ENCODE data around the gene RAPGEF6. TPM values are rescaled to one million over a fixed set of nuclear protein-coding genes. Genes with fewer than 3 reads are reported as not detected.

RAPGEF6 gene
- total RNA-seq, 1 donor from 2014 or later, result 16.9 TPM

- H3K4me3 Mint-ChIP-seq (ENCODE audit: unreplicated experiment), result no peak overlapping the region
- DNase-seq (ENCODE audit: low spot score), result no peak
- no peaks in the 10 kb centered on the region for H3K9me3 Mint-ChIP-seq (ENCODE audit: unreplicated experiment)
- H3K36me3 Mint-ChIP-seq (ENCODE audit: low read depth, unreplicated experiment), result no peaks in the 10 kb centered on the region
- no peak overlapping the region for H3K27ac Mint-ChIP-seq (ENCODE audit: unreplicated experiment)
- TF ChIP-seq, protein P1, sequence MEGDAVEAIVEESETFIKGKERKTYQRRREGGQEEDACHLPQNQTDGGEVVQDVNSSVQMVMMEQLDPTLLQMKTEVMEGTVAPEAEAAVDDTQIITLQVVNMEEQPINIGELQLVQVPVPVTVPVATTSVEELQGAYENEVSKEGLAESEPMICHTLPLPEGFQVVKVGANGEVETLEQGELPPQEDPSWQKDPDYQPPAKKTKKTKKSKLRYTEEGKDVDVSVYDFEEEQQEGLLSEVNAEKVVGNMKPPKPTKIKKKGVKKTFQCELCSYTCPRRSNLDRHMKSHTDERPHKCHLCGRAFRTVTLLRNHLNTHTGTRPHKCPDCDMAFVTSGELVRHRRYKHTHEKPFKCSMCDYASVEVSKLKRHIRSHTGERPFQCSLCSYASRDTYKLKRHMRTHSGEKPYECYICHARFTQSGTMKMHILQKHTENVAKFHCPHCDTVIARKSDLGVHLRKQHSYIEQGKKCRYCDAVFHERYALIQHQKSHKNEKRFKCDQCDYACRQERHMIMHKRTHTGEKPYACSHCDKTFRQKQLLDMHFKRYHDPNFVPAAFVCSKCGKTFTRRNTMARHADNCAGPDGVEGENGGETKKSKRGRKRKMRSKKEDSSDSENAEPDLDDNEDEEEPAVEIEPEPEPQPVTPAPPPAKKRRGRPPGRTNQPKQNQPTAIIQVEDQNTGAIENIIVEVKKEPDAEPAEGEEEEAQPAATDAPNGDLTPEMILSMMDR (IDR thresholded peaks at IDR 0.05; ENCODE audit: unreplicated experiment), result no peak
- no peaks in the 10 kb centered on the region for H3K27me3 Mint-ChIP-seq (ENCODE audit: unreplicated experiment)
- no peaks in the 10 kb centered on the region for H3K4me1 Mint-ChIP-seq (ENCODE audit: unreplicated experiment)
Observed at GRCh38 chr5:131619102-131619501, 15.9 kb downstream of the RAPGEF6 start.

GRCh38 chr5:131617140-131617822, 17.7 kb downstream of the RAPGEF6 start:
- Mint-ChIP-seq H3K4me3 (ENCODE audit: unreplicated experiment) (no peak overlapping the region), H3K36me3 (ENCODE audit: low read depth, unreplicated experiment) (no peaks in the 10 kb centered on the region), H3K27me3 (ENCODE audit: unreplicated experiment) (no peaks in the 10 kb centered on the region), H3K4me1 (ENCODE audit: unreplicated experiment) (no peaks in the 10 kb centered on the region), H3K27ac (ENCODE audit: unreplicated experiment) (no peak overlapping the region), H3K9me3 (ENCODE audit: unreplicated experiment) (no peaks in the 10 kb centered on the region)
- no peak for DNase-seq (ENCODE audit: low spot score)
- TF ChIP-seq, protein P1 (IDR thresholded peaks at IDR 0.05; ENCODE audit: unreplicated experiment), result no peak

DNA sequence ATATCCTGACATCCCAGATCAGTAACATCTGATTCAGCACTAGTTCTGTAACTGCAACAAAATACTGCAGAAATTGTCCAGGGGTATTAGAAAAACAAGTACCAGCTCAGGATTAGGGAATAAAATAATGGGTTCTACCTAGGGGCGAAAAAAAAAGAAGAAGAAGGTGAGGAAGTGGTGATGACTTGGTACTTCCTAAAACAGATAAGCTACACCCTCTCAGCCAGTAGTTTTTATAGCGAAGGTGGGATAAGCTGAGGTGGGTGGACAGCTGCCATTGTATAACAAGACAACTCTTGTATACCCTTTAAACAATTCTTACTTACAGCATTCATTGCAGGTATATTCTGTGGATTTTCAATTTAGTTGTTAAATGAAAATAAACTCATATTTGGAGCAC, 19.1 kb downstream of the RAPGEF6 start:
- DNase-seq (ENCODE audit: low spot score), result no peak
- Mint-ChIP-seq H3K36me3 (ENCODE audit: low read depth, unreplicated experiment) (no peaks in the 10 kb centered on the region), H3K4me1 (ENCODE audit: unreplicated experiment) (no peaks in the 10 kb centered on the region), H3K27me3 (ENCODE audit: unreplicated experiment) (no peaks in the 10 kb centered on the region), H3K27ac (ENCODE audit: unreplicated experiment) (no peak overlapping the region), H3K9me3 (ENCODE audit: unreplicated experiment) (no peaks in the 10 kb centered on the region), H3K4me3 (ENCODE audit: unreplicated experiment) (no peak overlapping the region)
- TF ChIP-seq, protein P1 (IDR thresholded peaks at IDR 0.05; ENCODE audit: unreplicated experiment), result no peak

DNA sequence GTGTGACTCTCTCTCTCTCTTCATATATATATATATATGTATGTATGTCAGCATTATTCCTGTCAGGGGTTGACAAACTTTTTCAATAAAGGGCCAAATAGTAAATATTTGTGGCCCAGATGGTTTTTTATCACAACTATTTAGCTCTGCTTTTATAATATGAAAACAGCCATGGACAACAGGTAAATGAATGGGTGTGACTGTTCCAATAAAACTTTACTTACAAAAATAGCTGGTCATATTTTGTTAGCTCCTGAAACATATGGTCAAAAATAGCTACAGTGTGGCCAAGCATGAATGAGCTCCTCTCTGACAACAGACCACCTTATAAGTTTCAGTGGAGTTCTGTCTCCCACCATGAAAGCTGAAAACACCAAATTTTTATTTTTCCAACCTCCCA, 21.6 kb downstream of the RAPGEF6 start:
- Mint-ChIP-seq H3K4me1 (ENCODE audit: unreplicated experiment) (no peaks in the 10 kb centered on the region), H3K4me3 (ENCODE audit: unreplicated experiment) (no peak overlapping the region), H3K36me3 (ENCODE audit: low read depth, unreplicated experiment) (no peaks in the 10 kb centered on the region), H3K27ac (ENCODE audit: unreplicated experiment) (no peak overlapping the region), H3K27me3 (ENCODE audit: unreplicated experiment) (no peaks in the 10 kb centered on the region), H3K9me3 (ENCODE audit: unreplicated experiment) (no peaks in the 10 kb centered on the region)
- TF ChIP-seq, protein P1 (IDR thresholded peaks at IDR 0.05; ENCODE audit: unreplicated experiment), result no peak
- no peak for DNase-seq (ENCODE audit: low spot score)

DNA sequence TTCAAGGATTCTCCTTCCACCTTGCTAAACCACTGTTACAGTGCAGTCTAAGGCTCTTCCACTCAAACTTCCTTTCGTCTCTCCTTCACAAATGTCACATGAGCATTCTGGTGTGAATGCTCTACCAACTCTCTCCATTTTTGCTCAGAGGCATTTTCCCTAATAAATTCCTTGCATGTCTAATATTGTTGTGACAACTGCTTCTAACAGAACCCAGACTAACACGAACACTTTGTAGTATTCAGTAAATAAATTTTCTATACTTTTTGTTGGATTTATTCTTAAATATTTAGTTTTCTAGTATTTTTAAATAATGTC, 24.0 kb downstream of the RAPGEF6 start:
- Mint-ChIP-seq H3K27ac (ENCODE audit: unreplicated experiment) (no peak overlapping the region), H3K36me3 (ENCODE audit: low read depth, unreplicated experiment) (no peaks in the 10 kb centered on the region), H3K4me3 (ENCODE audit: unreplicated experiment) (no peak overlapping the region), H3K27me3 (ENCODE audit: unreplicated experiment) (no peaks in the 10 kb centered on the region), H3K4me1 (ENCODE audit: unreplicated experiment) (no peaks in the 10 kb centered on the region), H3K9me3 (ENCODE audit: unreplicated experiment) (no peaks in the 10 kb centered on the region)
- no peak for DNase-seq (ENCODE audit: low spot score)
- TF ChIP-seq, protein P1 (IDR thresholded peaks at IDR 0.05; ENCODE audit: unreplicated experiment), result no peak

Measured in endothelial cell (in vitro differentiated cells).